BJ (cell line): Measurements from ENCODE around the gene PTH2. TPM values are rescaled to one million over a fixed set of nuclear protein-coding genes. Genes with fewer than 3 reads are reported as not detected.

Experiments
- CTCF ChIA-PET: fragments of 350-600 bp; formaldehyde crosslinking; extraction: SDS; loops from one replicate; lab custom pipeline; 2021; ENCODE audit warnings: antibody characterized with exemption, inconsistent platforms; lab: Yijun Ruan, JAX
- POLR2A ChIA-PET: fragments of 300-600 bp; sonication (Branson Sonifier 250); formaldehyde crosslinking; extraction: SDS; loops from one replicate; lab custom pipeline; 2021; ENCODE audit warnings: antibody characterized with exemption; lab: Charles Lee
- DNase-seq: peaks from one replicate; pipeline ENCODE4 v3.0.0-alpha.2; 2011; ENCODE audit warnings: low read depth
- H3K27me3 ChIP-seq: 2 replicates; pipeline ENCODE4 v1.6.0; 2011; ENCODE audit warnings: low read length; ENCODE audit not compliant: control insufficient read depth, insufficient read depth
- H3K36me3 ChIP-seq: 2 replicates; pipeline ENCODE4 v1.5.1; 2011; ENCODE audit warnings: low read length; ENCODE audit not compliant: control insufficient read depth, insufficient read depth
- H3K4me3 ChIP-seq: 2 replicates; pipeline ENCODE4 v1.5.1; 2011; ENCODE audit warnings: low read depth, mild to moderate bottlenecking, control low read depth, low read length
- CTCF ChIP-seq: IDR thresholded peaks from 2 replicates; pipeline ENCODE4 v1.5.1; 2011; ENCODE audit warnings: low read depth, mild to moderate bottlenecking, control low read depth, inconsistent platforms, low read length, moderate library complexity; ENCODE audit not compliant: insufficient read depth
- polyA plus RNA-seq: library from polyadenylated mRNA; depleted of rRNA; stranded (reverse); fragments of >200 nt; gene quantifications from 2 replicates; pipeline ENCODE4 v1.2.3, GENCODE V29; 2011

PTH2 gene
- polyA plus RNA-seq, 1 experiment = not detected

GRCh38 chr19:49443366-49444099 is 20.3 kb upstream of the PTH2 start:
- TF ChIP-seq CTCF = peak; percentile 84
- POLR2A ChIA-PET = no interaction called here
- CTCF ChIA-PET = interaction anchor here (0.6 to 2.3 kb wide), 16 partner anchors 10 to 218 kb away, joined by 3 to 13 read pairs (median 3); partner anchors contain the start of genes GFY and TEAD2

GRCh38 chr19:49442771-49443365 is 19.6 kb upstream of the PTH2 start:
- ChIA-PET CTCF (interaction anchor here (0.7 to 2.3 kb wide), 18 partner anchors 9 to 217 kb away, joined by 3 to 13 read pairs (median 4); partner anchors contain the start of genes GFY and PIH1D1), POLR2A (interaction anchor here (0.6 kb wide), 1 partner anchor 18 kb away, joined by 4 read pairs; no protein-coding TSS in a partner anchor)
- H3K36me3 ChIP-seq = peaks cover 7% of the 10 kb centered on the region
- DNase-seq = no peak
- peaks cover 36% of the 10 kb centered on the region for H3K27me3 ChIP-seq
- TF ChIP-seq CTCF = no peak
- H3K4me3 ChIP-seq = peak overlapping the region; percentile 72

More at GRCh38 chr19:49443366-49444099, 20.3 kb upstream of the PTH2 start:
- H3K36me3 ChIP-seq = peaks cover 9% of the 10 kb centered on the region
- peaks cover 29% of the 10 kb centered on the region for H3K27me3 ChIP-seq
- H3K4me3 ChIP-seq = peak overlapping the region; percentile 72
- peak; percentile 53 for DNase-seq

GRCh38 chr19:49442354-49442753 is 19.1 kb upstream of the PTH2 start:
- CTCF ChIA-PET = interaction anchor here (0.7 to 2.3 kb wide), 18 partner anchors 9 to 217 kb away, joined by 3 to 13 read pairs (median 4); partner anchors contain the start of genes GFY and PIH1D1
- POLR2A ChIA-PET = interaction anchor here (0.6 kb wide), 1 partner anchor 18 kb away, joined by 4 read pairs; no protein-coding TSS in a partner anchor
- no peak for TF ChIP-seq CTCF
- peak overlapping the region; percentile 72 for H3K4me3 ChIP-seq
- H3K27me3 ChIP-seq = peaks cover 38% of the 10 kb centered on the region
- H3K36me3 ChIP-seq = peaks cover 7% of the 10 kb centered on the region
- DNase-seq = no peak

- H3K36me3 ChIP-seq = peaks cover 4% of the 10 kb centered on the region
- H3K4me3 ChIP-seq = no peak overlapping the region
- TF ChIP-seq CTCF = no peak
- ChIA-PET CTCF (interaction anchor here (1.1 to 2.3 kb wide), 9 partner anchors 10 to 216 kb away, joined by 3 to 13 read pairs (median 5); partner anchors contain the start of gene PIH1D1), POLR2A (no interaction called here)
- DNase-seq = no peak
- H3K27me3 ChIP-seq = peaks cover 41% of the 10 kb centered on the region
Observed at GRCh38 chr19:49441960-49442350, 18.7 kb upstream of the PTH2 start.
